GM18499 (cell line): ENCODE results near the gene SNAPC2.
"Not testable (repeated sequence)": the region's sequence is repeated elsewhere in the genome, so short reads cannot be mapped to it uniquely, and the experiment has no call there.

Experiments used
- ATAC-seq: cut with Tn5 transposase; IDR thresholded peaks from one replicate; pipeline ENCODE4 v1.9.1; 2021; ENCODE audit warnings: moderate number of reproducible peaks; ENCODE audit not compliant: insufficient read depth, unreplicated experiment

The SNAPC2 gene

DNA sequence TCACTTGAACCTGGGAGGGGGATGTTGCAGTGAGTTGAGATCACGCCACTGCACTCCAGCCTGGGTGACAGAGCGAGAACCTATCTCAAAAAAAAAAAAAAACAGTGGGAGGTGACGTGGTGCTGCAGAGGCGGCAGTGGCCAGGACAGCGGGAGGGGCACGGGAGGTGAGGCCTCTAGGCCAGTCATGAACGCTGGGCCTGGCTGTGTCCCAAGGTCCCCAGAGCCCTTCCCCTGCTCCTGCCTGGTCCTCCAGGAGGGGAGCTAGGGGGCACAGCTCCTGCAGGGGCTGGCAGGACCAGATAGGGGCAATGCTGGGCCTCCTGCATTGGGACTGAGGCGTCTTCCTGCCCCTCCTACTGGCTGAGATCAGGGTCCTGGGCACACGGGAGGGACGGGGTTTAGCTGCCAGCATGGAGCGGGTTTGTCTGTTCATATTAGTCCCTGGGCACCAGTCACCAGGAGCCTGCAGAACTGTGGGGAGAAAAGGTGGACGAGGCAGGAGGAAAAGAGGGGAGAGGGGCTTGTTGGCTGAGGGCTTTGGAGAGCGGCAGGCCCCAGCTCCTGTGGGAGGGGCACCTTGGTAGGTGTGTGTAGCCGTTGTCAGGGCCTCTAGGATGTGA is 11.9 kb upstream of the SNAPC2 start:
- no peak for ATAC-seq

DNA sequence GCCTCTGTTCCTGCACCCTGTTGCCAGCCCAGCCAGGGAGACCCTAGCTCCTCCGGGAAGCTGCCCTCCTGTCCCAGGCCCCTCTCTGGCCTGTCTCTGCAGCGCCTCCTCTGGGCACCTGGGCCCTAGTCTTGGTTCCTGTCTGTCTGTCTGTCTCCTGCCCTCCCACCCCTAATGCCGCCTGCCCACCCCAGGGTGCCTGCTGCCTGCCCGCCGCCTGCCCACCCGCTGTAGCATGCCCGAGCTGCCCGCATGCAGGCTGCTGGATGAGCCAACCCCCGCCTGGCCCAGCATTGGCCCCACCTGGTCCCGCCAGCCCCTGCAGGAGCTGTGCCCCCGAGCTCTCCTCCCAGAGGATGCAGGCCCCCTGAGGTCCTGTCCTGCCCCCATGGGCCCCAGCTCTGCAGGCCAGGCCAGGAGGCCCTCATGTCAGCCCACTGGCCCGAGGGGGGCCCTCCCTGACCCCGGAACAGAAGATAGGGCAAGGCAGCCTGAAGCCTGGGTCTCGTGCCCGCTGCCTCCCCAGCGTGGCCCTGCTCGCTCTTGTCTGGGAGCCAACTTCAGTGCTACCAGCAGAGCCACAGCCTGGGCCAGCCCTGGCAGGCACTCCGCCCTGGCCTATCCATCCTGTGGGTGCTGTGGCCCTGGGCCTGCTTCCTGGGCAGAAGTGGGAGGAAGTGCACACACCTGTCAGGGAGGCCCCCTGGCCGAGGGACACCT is 11.2 kb upstream of the SNAPC2 start:
- no peak for ATAC-seq

DNA sequence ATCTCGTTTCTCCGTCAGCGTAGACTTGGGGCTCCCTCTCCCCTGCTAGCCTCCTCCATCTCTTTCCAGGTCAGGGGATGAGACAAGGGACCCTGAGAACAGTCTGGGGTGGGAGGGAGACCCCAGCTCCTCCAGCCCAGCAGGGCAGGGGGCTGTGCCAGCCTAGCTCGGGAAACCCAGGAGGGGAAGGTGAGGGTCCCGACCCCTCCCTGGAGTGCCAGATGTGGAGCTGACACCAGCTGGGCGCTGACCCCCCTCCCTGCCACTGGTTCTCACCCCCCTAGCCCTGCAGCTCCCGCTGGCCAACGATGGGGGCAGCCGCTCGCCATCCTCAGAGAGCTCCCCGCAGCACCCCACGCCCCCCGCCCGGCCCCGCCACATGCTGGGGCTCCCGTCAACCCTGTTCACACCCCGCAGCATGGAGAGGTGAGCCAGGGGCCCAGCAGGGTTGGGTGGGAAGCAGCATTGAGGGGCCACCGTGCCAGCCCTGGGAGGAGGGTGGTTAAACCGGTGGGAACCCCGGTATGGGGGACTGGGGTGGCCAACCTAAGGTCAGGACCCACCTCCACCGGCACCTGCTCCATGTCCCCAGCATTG is 10.6 kb upstream of the SNAPC2 start:
- no peak for ATAC-seq

- ATAC-seq, result no peak
Observed at GRCh38 chr19:7910321-7911161, 9.6 kb upstream of the SNAPC2 start.

DNA sequence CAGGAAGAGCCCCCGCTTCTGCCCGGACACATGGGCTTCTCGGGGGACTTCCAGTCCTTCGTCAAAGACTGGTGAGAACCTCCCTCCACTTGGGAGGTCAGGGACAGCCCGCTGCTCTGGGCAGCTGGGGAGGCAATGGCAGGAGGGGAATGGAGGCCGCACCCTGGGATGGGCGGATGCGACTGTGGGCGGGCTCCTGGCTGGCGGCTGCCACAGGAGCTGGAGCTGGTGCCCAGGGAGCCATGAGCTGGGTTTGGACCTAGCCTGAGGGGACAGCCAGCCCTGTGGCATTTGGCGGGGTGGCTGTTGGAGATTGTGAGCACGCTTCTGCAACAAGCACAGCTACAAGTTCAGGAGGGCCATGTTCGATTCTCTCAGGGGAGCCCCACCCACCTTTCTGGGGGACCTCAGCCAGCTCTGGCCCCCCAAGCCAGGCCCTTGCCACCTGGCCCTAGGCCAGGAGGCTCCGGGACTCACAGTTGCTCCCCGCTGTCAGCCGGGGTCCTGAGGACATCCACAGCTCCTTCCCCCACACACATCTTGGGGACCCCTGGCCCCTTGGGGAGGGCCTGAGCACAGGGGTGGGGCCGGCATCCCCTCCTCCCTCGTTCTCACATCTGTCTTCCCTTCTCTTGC is 8.5 kb upstream of the SNAPC2 start:
- no peak for ATAC-seq

GRCh38 chr19:7912144-7912696 is 7.9 kb upstream of the SNAPC2 start:
- ATAC-seq, result no peak

DNA sequence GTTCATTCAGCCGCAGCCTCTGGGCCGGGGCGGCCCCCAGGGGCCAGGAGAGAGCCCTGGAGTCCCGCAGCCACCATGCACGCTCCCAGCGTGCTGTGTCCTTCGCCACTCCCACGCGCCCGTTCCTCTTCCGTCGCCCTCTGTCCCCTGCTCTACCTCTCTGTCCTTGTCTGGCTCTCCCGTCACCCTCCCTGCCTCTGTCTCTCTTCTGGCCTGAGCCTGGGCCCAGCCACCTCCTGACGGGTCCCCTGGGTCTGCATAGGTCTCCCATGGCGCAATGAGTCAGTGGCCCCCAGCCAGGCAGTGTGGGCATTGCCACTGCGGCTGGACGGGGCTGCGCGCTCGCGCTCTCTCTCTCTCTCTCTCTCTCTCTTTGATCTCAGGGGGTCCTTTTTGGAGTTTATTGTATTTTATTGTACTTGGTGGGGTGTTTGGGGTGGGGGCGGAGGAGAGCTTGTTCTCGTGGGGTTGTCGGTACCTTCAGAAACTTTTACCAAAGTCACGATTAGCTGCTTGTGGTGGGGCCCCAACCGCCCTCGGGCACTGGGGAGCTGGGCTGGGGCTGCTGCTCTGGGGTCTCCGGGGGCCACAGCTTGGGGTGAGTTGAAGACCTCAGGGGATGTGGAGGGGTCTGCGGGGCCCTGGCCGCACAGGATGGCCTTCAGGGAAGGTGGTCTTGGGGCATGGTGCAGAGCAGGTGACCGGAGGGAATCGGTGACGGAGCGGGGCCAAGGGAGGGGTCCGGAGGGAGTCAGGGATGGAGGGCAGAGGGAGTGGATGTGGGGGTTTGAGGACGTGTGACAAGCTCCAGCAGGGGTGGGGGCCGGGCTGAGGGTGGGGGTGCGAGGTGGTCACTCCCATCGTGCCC is 7.2 kb upstream of the SNAPC2 start:
- no peak for ATAC-seq

- no peak for ATAC-seq
Observed at GRCh38 chr19:7913652-7914051, 6.5 kb upstream of the SNAPC2 start.

DNA sequence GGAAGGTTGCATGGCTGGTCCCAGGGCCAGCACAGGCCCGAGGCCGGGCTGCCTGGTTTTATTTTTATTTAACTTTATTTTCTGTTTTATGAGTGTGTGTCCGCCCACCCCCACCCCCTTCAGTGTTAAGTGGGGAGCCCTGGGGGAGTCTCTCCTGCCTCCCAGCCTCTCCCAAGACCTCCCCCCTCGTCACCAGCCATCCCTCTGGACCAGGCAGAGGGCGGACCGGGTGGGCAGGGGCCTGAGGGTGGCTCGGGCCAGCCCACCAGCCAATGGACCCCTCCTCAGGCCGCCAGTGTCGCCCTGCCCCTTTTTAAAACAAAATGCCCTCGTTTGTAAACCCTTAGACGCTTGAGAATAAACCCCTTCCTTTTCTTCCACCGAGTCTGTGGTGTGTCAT is 6.0 kb upstream of the SNAPC2 start:
- ATAC-seq, result no peak

GRCh38 chr19:7914598-7915045 is 5.5 kb upstream of the SNAPC2 start, which contains the start of gene TGFBR3L:
Gene TGFBR3L (plus strand): TSS chr19:7914830.
- ATAC-seq, result no peak

- no peak for ATAC-seq
Observed at GRCh38 chr19:7915250-7916102, 4.7 kb upstream of the SNAPC2 start.

GRCh38 chr19:7916103-7916954 is 3.8 kb upstream of the SNAPC2 start:
- no peak for ATAC-seq

DNA sequence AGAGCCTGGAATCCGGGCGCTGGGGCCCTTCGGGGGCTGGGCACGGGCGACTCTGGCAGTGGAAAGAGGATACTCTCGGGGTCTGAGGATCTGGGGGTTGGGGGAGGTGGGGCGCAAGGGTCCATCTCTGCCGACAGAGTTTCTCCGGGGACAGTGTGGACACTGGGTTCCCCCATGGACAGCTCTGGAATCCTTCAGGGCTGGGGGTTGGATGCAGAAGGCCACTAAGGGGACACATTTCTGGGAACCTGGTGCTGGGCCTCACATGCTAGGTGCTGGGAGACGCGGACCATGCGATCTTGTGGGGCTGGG is 3.2 kb upstream of the SNAPC2 start:
- no peak for ATAC-seq

GRCh38 chr19:7917267-7918061 is 2.7 kb upstream of the SNAPC2 start:
- no peak for ATAC-seq

- ATAC-seq, result not testable (repeated sequence)
Observed at GRCh38 chr19:7918062-7918614, 2.0 kb upstream of the SNAPC2 start.
